GM21737 (cell line): ENCODE data around the gene TMEM183A.
"Not testable (repeated sequence)": the region's sequence is repeated elsewhere in the genome, so short reads cannot be mapped to it uniquely, and the experiment has no call there.

Source experiments
- ATAC-seq: cut with Tn5 transposase; IDR thresholded peaks from one replicate; pipeline ENCODE4 v1.9.1; 2021; ENCODE audit warnings: mild to moderate bottlenecking, moderate library complexity; ENCODE audit not compliant: unreplicated experiment

TMEM183A gene

GRCh38 chr1:202986120-202986519 is 21.1 kb upstream of the TMEM183A start:
- ATAC-seq = not testable (repeated sequence)

GRCh38 chr1:202987255-202987654 is 19.9 kb upstream of the TMEM183A start:
- no peak for ATAC-seq

- no peak for ATAC-seq
Observed at GRCh38 chr1:202987922-202988583, 19.1 kb upstream of the TMEM183A start.

- no peak for ATAC-seq
Observed at GRCh38 chr1:202989879-202990278, 17.3 kb upstream of the TMEM183A start.

- ATAC-seq = no peak
Observed at GRCh38 chr1:202991112-202991511, 16.1 kb upstream of the TMEM183A start.

- ATAC-seq = no peak
Observed at GRCh38 chr1:202994756-202995155, 12.4 kb upstream of the TMEM183A start.

GRCh38 chr1:202998836-202999750 is 8.1 kb upstream of the TMEM183A start:
- no peak for ATAC-seq

GRCh38 chr1:203000217-203000944 is 6.8 kb upstream of the TMEM183A start:
- ATAC-seq = no peak

GRCh38 chr1:203001986-203002385 is 5.2 kb upstream of the TMEM183A start:
- no peak for ATAC-seq

GRCh38 chr1:203002951-203003350 is 4.2 kb upstream of the TMEM183A start:
- no peak for ATAC-seq

GRCh38 chr1:203005395-203006142 is 1.6 kb upstream of the TMEM183A start:
- not testable (repeated sequence) for ATAC-seq

GRCh38 chr1:203009185-203009584 is 2.0 kb downstream of the TMEM183A start:
- no peak for ATAC-seq

- ATAC-seq = no peak
Observed at GRCh38 chr1:203011582-203011981, 4.4 kb downstream of the TMEM183A start.

- ATAC-seq = no peak
Observed at GRCh38 chr1:203017061-203017460, 9.9 kb downstream of the TMEM183A start.

- no peak for ATAC-seq
Observed at GRCh38 chr1:203017692-203018091, 10.5 kb downstream of the TMEM183A start.

- ATAC-seq = not testable (repeated sequence)
Observed at GRCh38 chr1:203022855-203023254, 15.7 kb downstream of the TMEM183A start.

GRCh38 chr1:203025686-203026030 is 18.5 kb downstream of the TMEM183A start:
- no peak for ATAC-seq

- peak; percentile 73 for ATAC-seq
Observed at GRCh38 chr1:203026031-203026665, 19.0 kb downstream of the TMEM183A start, which contains the start of gene PPFIA4. Gene PPFIA4, plus strand, starts transcription at chr1:203026491. Its CDS starts 12,518 bp downstream, at chr1:203039009.

- no peak for ATAC-seq
Observed at GRCh38 chr1:203026666-203027663, 19.8 kb downstream of the TMEM183A start.
